GM19463 (cell line): ENCODE measurements around the gene QPRT.
A peak's percentile ranks its signal among the peaks of the same experiment; 100 is the strongest.
"Not testable (repeated sequence)": the region's sequence is repeated elsewhere in the genome, so short reads cannot be mapped to it uniquely, and the experiment has no call there.

Experiments
- ATAC-seq: cut with Tn5 transposase; IDR thresholded peaks from one replicate; pipeline ENCODE4 v1.9.1; 2021; ENCODE audit warnings: mild to moderate bottlenecking, moderate library complexity; ENCODE audit not compliant: unreplicated experiment

Gene QPRT

DNA sequence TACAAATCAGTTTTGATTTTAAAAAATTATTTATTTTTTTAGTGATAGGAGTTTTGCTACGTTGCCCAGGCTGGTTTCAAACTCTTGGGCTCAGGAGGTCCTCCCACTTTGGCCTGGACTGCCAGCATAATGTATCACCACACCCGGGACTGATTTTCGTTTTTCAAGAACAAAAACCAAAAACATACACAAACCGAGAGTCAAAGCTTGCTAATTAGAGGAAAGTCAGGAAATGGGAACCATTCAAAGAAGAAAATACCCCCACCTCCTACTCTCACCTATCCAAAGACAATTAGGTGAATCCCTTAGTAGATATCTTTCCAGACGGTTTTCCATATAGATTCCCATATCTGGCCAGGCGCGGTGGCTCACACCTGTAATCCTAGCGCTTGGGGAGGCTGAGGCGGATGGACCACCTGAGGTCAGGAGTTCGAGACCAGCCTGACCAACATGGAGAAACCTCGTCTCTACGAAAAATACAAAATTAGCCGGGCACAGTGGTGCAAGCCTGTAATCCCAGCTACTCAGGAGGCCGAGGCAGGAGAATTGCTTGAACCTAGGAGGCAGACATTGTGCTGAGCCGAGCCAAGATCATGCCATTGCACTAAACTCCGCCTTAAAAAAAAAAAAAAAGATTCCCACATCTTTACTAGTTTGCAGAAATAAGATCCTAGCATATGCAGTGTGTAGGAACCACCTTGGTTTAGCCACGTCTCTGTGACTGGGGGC, 16.8 kb upstream of the QPRT start:
- no peak for ATAC-seq

DNA sequence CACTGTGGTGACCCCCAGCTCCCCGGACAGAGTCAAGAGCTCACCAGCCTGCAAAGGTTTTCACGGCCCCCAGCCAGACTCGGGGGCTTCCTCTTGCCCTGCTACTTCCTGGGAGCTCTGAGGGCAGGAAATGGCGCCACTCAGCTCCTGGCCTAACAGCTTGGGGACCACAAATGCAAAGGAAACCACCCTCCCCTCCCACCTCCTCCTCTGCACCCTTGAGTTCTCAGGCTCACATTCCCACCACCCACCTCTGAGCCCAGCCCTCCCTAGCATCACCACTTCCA, 16.3 kb upstream of the QPRT start:
- ATAC-seq, result no peak

DNA sequence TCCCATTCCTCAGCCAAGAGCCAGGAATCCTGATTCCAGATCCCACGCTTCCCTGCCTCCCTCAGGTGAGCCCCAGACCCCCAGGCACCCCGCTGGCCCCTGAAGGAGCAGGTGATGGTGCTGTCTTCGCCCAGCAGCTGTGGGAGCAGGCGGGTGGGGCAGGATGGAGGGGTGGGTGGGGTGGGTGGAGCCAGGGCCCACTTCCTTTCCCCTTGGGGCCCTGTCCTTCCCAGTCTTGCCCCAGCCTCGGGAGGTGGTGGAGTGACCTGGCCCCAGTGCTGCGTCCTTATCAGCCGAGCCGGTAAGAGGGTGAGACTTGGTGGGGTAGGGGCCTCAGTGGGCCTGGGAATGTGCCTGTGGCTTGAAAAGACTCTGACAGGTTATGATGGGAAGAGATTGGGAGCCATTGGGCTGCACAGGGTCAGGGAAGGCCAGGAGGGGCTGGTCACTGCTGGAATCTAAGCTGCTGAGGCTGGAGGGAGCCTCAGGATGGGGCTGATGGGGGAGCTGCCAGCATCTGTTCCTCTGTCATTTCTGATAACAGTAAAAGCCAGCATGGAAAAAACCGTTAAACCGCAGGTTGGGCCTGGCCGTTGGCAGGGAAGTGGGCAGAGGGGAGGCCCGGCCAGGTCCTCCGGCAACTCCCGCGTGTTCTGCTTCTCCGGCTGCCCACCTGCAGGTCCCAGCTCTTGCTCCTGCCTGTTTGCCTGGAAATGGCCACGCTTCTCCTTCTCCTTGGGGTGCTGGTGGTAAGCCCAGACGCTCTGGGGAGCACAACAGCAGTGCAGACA, 15.8 kb upstream of the QPRT start, which contains the start of gene SPN:
TSS of gene SPN (plus strand) at position 232 of the 791 bp plus-strand sequence. CDS start at position 714, 482 bp downstream.
- ATAC-seq, result no peak

DNA sequence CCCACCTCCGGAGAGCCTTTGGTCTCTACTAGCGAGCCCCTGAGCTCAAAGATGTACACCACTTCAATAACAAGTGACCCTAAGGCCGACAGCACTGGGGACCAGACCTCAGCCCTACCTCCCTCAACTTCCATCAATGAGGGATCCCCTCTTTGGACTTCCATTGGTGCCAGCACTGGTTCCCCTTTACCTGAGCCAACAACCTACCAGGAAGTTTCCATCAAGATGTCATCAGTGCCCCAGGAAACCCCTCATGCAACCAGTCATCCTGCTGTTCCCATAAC, 15.2 kb upstream of the QPRT start:
- ATAC-seq, result no peak

DNA sequence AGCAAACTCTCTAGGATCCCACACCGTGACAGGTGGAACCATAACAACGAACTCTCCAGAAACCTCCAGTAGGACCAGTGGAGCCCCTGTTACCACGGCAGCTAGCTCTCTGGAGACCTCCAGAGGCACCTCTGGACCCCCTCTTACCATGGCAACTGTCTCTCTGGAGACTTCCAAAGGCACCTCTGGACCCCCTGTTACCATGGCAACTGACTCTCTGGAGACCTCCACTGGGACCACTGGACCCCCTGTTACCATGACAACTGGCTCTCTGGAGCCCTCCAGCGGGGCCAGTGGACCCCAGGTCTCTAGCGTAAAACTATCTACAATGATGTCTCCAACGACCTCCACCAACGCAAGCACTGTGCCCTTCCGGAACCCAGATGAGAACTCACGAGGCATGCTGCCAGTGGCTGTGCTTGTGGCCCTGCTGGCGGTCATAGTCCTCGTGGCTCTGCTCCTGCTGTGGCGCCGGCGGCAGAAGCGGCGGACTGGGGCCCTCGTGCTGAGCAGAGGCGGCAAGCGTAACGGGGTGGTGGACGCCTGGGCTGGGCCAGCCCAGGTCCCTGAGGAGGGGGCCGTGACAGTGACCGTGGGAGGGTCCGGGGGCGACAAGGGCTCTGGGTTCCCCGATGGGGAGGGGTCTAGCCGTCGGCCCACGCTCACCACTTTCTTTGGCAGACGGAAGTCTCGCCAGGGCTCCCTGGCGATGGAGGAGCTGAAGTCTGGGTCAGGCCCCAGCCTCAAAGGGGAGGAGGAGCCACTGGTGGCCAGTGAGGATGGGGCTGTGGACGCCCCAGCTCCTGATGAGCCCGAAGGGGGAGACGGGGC, 14.7 kb upstream of the QPRT start:
- ATAC-seq, result no peak

DNA sequence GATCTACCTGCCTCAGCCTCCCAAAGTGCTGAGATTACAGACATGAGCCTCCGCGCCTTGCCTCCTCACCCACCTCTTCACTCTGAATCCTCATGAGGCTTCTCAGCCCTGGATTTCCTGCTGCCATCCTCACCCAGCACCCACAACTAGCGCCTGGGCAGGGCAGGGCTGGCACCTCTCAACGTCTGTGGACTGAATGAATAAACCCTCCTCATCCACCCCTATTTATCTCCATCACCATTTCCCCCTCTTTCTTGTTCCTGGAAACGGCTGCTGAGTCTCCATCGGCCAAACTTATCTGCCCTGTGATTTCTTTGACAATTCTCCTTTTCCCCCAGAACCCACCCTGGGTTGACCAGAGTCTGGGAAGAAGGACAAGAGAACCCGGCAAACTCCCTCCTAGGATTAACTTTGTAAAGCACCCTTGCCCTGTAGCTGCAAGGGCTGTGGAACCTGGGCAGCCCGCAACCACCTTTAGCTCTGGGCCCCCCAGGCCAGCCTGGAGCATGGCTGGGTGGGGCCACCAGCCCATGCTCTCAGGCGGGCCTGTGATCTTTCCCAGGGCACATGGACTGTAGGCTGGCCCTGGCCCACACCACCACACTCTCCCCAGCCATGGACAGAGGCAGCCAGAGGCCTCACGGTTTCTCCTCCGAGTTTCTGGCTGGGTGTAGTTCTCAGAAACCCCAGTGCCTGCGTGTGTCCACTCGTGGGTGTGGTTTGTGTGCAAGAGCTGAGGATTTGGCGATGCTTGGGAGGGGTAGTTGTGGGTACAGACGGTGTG, 13.5 kb upstream of the QPRT start:
- ATAC-seq, result no peak

DNA sequence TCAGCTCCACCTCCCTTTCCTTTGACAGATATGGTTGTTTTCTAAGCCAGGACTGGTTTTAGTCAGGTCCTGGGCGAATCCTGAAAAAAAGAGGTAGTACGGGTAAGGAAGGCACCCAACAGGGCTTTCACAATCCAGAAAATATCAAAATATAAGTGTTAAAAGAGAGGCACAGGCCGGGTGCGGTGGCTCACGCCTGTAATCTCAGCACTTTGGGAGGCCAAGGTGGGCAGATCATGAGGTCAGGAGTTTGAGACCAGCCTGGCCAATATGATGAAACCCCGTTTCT, 11.7 kb upstream of the QPRT start:
- ATAC-seq, result not testable (repeated sequence)

DNA sequence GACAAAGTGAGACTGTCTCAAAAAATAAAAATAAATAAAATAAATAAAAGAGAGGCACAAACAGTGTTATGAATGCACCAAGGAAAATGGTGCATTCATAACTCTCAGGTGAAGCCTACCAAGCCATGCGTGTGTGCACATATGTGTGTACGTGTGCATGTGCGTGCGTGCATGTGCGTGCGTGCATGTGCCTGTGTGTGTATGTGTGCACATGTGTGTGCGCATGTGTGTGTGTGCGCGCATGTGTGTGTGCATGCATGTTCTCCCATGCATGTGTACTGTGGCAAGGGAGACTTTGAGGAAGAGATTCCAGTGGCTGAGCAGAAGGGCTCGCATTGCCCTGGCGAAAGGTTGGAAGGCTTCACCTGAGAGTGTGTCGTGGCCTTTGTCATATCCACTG, 11.2 kb upstream of the QPRT start:
- ATAC-seq, result no peak

DNA sequence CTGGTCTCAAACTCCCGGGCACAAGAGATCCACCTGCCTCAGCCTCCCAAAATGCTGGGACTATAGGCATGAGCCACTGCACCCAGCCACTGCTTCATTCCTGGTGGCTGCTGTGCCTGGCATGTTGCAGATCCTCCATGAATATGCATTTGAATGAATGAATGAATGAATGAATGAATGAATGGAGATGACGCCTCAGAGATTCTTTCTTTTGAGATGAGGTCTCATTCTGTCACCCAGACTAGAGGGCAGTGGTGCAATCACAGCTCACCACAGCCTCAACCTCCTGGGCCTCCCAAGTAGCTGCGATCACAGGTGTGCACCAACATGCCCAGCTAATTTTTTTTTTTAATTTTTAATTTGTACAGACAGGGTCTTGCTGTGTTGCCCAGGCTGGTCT, 10.7 kb upstream of the QPRT start:
- no peak for ATAC-seq

DNA sequence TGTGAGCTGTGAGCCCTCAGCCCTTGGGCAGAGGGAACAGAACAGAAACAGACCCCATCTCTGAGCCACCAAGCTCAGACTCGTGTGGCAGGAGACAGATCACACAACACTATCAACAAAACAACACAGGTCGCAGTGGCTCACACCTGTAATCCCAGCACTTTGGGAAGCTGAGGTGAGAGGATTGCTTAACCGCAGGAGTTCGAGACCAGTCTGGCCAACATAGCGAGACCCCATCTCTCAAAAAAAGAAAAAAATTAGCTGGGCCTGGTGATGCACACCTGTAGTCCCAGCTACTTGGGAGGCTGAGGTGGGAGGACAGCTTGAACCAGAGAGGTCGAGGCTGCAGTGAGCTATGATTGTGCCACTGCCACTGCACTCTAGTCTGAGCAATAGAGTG, 5.5 kb upstream of the QPRT start:
- no peak for ATAC-seq

DNA sequence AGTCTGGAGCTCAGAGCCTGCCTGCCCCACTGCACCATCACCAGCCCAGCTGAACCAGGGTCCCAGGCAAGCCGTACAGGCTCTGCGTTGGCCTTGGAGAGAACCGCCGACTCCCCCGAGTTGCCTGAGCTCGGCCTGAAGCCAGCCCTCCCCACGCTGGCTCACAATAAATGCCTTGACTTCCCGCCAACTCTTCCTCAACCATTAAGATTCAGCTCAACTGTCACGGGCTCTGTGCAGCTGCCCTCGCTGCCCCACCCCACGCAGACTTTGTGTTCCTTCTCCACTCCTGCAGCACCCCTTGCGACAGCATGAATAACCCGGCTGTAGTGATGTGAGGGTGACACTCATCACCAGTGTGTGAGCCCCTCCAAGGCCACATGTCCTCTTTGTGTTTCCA, 4.8 kb upstream of the QPRT start:
- no peak for ATAC-seq

DNA sequence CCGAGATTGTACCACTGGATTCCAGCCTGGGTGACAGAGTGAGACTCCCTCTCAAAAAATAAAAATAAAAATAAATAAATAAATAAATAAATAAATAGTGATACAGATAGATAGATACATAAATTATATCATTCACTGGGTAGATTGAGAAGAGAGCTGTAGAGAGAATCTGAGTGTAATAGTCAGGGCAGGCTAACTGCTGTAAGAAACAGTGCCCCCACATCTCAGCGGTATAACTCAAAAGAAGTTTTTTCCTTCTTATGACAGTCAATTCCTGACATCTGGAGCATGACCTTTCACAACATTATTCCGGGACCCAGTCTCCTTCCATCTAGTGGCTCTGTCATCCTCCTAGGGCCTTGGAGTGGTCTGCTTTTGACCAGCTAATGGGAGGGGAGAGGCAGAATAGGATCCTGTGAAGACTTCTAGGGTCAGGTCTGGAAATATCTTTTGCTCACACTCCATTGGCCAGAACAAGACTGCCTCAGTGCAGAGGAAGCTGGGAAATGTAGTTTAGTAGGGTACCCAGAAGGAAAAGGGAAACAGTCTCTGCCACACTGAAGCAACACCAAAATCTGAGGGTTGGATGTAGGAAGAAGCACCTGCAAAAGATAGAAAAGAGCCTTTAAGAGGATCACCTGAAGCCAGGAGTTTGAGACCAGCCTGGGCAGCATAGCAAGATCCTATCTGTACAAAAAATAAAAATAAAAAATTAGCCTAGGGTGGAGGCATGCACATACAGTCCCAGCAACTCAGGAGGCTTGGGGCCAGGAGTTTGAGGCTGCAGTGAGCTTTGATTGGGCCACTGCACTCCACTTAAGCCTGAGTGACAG, 3.0 kb upstream of the QPRT start:
- ATAC-seq, result peak; percentile 54

DNA sequence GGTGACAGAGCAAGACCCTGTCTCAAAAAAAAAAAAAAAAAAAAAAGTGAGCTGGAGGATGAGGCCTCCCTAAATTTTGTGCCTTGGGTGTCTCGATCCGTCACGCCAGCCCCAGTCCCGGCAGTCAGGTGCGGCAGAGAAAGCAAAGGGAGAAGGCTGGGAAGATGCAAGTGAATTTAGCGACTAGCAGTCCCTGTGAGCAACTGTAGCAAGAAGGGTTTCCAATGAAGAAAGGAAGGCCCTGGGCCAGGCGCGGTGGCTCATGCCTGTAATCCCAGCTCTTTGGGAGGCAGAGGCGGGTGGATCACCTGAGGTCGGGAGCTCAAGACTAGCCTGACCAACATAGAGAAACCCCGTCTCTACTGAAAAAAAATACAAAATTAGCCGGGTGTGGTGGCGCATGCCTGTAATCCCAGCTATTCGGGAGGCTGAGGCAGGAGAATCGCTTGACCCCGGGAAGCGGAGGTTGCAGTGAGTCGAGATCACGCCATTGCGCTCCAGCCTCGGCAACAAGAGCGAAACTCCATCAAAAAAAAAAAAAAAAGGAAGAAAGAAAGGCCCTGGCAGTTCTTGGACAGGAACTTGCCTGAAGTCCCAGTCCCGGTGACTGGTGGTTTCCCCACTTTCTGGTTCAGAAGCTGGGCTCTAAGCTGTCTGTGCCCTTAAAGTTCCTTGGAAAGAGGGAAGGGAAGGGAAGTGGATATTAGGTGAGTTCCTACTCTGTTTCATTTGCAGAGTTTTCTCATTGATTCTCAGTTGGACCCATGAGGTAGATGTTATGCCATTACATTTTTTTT, 1.8 kb upstream of the QPRT start:
- ATAC-seq, result no peak

DNA sequence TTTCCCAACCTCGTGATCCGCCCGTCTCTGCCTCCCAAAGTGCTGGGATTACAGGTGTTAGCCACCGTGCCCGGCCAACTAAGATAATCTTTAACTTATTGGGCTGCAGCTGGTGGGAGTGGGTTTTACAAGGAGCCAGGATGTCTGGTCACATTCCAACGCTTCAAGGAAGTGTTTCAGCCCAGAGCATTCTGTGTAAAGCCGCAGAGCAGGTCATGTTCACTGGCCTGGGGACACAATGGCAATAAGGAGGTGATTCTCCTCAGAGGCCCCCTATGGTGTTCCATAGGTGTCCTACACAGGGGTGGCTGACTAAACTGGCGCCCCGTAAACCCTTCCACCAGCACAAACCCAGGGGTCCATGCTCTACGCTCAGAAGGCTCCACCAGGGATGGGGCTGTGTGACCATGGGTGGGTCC, 1.2 kb downstream of the QPRT start:
- no peak for ATAC-seq

DNA sequence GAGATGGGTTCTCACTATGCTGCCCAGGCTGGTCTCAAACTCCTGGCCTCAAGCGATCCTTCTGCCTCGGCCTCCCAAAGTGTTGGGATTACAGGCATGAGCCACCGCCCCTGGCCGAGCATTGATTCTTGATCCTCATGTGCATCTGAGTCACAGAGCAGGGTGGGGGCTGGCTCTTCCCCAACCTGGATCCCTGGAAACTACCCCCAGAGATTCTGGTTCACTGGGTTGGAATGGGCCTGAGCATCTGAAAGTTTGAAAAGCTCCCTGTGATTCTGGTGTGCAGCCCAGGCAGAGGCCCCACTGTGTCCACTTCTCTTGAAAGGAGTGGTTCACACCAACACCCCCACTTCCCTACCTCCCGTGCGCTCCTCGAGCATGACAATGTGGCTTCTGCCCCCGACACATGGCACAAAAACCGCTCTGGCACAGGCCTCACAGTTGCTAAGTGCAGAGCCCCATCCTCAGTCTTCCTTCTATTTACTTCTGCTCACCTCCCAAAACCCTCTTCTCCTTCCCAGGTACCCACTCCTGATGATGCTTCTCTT, 4.6 kb downstream of the QPRT start:
- ATAC-seq, result no peak

DNA sequence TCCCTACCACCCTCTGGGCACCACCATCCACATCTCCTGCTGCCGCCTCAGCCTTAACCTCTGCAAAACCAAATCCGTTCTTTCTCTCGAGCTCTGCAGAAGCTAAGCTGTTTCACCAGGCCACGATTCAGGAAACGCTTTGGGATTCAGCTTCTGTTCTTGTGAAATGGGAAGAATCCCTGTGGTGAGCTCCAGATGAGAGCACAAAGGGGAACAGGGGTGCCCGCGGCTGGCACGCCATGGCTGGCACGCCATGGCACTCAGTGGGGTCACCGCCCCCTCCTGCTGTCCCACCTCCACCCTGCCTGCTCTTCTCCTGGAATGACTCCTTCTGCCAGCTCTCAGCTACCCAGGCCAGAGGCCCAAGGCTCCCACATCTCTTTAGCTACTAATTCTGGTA, 5.7 kb downstream of the QPRT start:
- no peak for ATAC-seq

DNA sequence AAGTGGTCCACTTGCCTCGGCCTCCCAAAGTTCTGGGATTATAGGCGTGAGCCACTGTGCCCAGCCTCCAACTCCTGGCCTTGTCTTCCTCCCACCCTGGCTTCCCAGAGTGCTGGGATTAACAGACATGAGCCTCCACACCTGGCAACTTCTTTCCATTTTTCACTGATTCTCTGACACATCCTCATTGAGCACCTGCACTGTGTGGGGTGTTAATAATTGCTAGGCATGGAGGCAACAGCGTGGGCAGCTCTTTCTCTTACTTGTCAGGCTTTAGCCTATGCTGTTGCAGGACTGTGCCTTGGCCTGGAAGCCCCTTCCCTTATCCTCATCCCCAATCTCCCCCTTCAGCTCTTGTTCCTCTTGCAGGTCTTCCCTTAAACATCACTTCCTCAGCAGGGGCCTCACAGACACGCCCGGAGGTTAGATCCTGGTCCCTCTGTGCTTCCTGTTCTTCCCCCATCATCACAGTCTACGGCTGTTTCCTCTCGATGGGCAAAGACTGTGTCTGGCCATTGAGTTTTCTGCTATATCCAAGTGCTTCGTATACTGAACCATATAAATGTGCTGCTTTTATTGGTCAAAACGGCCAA, 7.9 kb downstream of the QPRT start:
- no peak for ATAC-seq

DNA sequence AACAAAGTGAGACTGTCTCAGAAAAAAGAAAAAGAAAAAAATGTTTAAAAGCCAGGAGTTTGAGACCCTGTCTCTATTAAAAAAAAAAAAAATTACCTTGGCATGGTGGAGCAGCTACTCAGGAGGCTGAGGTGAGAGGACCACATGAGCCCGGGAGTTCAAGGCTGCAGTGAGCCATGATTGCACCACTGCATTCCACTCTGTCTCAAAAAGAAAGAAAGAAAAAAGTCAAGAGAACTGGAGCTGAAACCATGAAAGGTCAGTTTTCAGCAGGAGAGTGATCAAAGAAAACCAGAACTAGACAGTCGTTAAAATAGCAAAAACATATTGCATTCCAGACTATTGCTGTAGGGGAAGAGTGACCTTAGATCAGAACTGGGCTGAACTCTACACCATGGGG, 8.8 kb downstream of the QPRT start:
- ATAC-seq, result no peak

DNA sequence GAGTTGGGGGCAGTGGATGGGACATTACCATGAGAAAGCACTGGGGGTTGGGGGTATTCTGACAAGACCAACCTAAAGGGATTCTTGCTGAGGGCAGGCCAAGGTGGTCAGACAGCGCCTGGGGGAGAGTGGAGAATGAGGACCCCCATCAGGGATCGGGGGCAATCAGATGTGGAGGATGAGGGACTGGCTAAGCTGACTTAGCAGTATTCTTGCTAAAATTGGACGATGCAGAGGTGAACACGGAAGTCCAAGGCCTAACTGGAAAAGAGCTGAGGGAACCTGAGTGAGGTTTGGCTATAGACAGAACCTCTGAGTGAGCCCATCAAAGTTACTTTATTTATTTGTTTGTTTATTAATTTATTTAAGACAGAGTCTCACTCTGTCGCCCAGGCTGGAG, 9.2 kb downstream of the QPRT start:
- no peak for ATAC-seq
